IPS-11a (cell line): ENCODE measurements around the gene RECQL5.

Experiments
- H3K4me3 ChIP-seq: one replicate; pipeline ENCODE4 v1.5.1; 2013; ENCODE audit warnings: low read depth, low read length, control low read depth

The RECQL5 gene

DNA sequence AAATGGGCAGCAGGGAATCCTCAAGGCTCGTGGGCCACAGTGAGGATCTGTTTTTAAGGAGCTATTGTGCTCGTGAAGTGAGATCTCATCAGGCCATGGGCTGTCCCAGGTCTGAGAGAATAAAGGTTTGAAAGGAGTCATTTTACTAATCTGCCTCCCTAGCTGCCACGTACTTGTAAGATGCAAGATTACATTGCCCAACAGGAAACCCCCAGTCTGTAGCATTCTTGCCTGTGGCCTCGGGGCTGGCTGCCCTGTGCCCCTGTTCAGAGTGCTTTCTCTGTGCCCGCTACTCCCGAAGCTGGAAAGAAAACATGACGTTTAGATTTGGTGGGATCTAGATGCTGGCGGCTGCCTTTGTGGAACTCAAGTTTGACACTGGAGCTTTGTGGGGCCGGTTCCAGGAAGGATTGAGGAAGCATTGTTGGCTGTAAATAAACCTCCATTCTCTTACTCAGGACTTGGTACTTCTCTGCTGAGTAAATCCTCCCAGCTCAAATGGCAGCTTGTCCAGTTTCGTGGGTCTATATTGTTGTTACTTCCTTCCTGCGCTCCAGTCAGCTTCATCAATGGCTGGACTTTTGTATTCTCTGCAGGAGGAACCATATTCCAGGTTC lies 21.4 kb upstream of the RECQL5 start:
- H3K4me3 ChIP-seq = no peak overlapping the region

DNA sequence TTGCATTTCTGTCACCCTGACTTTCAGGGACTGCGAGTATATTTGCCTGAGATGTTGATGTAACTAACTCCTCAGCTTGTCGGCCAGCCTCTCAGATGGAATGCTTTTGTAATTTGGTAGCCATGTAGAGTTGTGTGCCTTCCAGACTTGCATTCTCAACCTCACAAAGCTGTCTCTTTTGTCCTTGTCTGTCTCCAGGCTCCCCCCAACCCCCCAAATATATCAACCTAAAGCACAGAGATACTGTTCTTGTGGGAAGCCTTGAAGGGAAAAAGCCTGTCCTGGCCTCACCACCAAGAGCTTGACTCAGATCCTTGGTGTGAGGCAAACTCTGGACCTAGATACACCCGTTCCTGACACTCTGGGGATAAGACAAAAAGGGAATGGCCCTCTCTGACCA lies 18.5 kb upstream of the RECQL5 start:
- H3K4me3 ChIP-seq = no peak overlapping the region

DNA sequence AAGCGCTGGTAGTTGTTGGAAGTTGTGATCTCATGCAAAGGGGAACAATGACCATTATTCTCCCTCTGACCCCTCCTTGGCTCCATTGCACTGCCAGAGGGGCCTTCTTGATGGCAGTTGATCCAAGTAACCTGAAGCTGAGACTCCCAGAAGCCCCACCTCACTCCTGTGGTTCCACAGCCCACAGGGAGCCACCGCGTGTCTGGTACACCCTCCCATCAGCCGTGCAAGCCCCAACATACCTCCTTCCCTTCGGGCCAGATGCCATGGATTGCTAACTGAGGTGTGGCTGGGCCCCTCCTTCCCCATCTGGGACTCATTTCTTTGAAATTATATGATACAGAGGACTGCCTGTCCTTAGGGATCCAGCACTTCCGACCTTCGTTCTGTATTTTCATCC lies 18.0 kb upstream of the RECQL5 start:
- no peak overlapping the region for H3K4me3 ChIP-seq

DNA sequence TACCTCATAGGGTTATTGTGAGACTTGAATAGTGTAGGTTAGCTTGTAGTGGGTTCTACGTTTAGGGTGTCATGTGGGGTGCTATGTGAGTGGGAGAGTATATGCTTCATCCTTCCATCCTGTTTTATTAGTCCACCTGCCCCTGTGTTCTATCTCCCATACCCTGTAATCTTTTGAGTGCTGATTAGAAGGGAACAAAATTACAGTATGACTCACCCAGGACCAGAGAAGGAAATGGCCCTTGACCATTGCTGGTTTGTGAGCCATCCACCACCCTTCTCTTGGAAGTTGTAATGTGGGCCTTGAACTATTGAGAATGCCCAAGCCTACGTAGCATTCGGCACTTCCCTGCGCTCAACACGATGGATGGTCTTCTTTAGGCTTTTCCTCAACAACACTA lies 17.3 kb upstream of the RECQL5 start:
- H3K4me3 ChIP-seq = no peak overlapping the region

DNA sequence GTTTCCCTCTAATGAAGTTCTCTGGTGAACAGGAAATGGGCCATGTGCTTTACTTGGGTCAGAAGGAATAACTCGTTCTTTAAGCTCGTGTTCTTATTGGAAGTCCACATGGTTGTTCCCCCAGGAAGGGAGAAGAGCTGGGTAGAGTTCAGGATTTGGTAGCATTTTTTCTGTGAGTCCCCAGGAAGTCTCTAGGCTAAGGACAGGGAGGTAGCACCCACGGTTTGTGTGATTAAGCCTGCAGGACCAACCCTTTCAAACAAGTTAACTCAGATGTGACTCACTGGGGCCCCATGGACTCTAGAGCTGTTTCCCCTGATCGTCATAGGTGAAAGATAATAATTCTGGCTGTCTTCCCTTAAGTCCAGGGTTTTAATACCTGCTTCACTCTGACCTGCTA lies 16.6 kb upstream of the RECQL5 start:
- H3K4me3 ChIP-seq = no peak overlapping the region

DNA sequence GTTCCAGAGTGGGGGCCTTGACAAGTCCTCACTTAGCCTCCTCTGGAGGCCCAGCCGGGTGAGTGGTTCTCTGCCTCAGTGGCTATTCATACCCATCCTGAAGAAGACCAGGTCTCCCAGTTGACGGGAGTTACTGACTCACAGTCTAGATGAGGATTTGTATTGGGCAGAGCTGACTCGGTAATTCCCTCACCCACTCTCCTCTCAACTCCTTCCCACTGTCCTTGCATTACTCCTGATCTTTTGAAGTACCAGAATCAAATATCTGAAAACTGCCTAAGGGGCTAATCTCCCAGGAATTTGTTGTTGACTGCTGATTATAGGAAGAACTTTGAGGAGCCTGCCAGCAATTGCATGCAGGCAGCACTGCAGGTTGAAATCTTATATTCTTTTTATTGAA lies 14.3 kb upstream of the RECQL5 start:
- no peak overlapping the region for H3K4me3 ChIP-seq

DNA sequence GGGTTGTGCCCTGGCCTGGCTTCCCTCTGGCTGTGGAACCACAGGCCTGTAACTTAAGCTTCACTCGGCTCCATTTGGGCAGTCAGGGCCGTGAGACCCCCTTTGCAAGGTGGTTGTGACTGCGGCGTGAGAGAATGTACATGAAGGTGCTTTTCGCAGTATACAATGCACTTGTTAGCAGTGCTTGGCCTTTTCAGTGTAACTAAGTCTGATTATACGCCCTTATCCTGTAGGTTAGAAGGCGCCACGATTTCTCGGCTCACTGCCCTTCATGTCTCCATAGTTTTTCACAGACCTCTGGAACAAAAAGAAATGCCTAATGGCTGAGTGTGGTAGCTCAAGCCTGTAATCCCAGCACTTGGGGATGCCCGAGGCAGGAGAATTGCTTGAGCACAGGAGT lies 13.5 kb upstream of the RECQL5 start:
- no peak overlapping the region for H3K4me3 ChIP-seq

DNA sequence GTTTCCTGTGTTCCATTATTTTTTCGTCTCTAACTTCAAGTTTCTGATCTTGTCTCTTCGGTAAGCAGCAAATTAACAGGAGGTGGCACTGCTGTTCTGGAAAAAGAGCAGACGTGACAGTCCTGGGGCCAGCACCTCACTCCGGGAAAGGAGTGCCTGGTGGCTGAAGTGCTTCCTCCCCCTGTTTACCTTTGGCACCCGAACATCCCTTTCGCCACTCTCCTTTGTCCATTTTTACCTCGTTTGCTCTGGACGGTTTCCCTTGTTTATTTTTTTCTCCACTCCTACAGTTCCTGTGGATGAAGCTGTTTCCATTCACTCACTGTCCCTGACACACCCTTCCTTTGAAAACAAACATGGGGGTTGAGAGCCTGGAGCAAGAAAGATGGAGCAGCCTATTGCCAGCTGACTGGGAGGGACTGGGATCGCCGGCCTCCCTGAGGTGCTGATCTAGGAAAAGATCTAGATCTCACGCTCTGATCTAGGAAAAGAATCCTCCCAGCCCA lies 12.8 kb upstream of the RECQL5 start:
- H3K4me3 ChIP-seq = no peak overlapping the region

DNA sequence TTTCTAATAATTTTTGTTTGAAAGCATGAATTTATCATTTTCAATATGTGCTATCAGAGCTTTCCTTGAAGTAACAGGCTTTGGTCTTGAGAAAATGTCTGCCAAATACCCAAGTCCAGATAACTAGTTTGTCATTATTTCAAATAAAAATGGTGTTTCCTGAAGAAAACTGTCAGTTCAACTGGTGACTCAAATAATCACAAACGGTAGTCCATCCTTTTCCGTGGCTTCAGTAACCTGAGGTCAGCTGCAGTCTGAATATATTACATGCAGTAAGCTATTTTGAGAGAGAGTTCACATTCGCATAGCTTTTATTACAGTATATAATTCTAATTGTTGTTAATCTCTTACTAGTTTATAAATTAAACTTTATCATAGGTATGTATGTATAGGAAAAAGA lies 9.5 kb upstream of the RECQL5 start:
- no peak overlapping the region for H3K4me3 ChIP-seq

DNA sequence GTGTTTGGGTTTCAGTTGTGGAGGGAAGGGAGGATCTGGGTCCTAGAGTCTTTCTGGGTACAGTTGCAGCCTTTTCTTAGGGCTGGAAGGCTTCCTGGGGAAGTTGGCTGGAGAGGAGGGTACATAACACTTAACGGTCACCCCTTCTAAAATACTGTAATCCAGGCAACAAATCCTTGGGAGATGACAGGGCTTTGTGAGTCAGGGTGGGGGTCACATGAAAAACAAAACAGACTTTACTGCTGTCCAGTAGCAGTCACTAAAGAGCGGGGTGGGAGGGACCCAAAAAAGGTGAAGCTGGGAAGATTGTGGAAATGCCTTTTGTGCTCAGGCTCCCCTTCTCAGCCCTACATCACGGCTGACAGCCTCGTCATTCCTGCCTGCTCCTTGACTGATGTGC lies 6.5 kb upstream of the RECQL5 start:
- no peak overlapping the region for H3K4me3 ChIP-seq

DNA sequence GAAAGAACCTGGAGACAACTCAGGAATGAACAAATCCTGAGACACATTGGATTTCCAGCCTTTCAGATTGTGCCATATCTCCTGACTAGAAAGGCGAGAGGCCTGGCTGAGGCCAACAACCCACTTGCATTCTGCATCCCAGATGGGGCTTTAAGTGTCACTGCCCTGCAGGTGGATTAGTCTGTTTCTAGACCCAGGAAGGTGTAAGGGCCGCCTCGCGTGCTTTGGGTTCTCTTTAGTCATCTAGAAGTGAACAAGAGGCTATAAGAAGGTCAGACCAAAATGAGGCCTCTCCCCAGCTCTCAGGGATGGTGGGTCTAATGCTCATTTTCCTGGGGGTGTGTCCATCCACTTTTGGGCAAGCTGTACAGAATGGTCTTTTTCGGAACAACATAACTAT lies 5.1 kb upstream of the RECQL5 start:
- H3K4me3 ChIP-seq = no peak overlapping the region

DNA sequence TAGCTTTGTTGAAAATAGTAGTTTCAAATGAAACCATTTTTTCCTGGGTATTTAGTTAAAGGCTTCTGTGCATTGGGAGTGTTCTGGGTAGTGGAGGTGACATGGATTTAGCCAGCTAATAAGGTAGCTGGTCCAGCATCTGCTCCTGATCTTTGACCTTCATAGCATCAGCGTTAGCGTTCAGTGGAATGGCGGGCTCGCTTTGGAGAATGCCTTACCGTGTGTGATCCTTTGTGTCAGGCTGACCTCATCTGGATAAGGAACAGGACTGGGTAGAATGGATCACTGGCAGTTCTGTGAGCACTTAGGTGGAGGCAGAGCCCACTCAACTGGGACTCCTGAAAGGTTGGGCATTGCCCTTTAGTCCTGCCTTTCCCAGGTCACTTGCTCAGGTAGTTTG lies 3.9 kb upstream of the RECQL5 start:
- H3K4me3 ChIP-seq = no peak overlapping the region

DNA sequence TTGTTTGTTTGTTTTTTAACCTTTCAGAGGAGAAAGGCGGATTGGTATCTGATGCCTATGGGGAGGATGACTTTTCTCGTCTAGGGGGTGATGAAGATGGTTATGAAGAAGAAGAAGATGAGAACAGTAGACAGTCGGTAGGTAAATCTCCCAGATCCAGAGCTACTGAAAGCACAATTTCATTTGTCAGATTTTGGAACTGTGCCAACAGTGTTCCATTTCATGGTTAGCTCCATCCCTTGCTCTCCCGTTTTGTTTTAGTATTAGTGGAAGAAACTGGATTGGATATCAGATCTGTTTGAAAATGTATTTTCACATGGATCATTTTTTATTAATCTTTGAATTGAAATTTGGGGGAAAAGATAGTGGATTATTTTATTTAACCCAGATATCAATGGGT lies 1.5 kb upstream of the RECQL5 start:
- no peak overlapping the region for H3K4me3 ChIP-seq

DNA sequence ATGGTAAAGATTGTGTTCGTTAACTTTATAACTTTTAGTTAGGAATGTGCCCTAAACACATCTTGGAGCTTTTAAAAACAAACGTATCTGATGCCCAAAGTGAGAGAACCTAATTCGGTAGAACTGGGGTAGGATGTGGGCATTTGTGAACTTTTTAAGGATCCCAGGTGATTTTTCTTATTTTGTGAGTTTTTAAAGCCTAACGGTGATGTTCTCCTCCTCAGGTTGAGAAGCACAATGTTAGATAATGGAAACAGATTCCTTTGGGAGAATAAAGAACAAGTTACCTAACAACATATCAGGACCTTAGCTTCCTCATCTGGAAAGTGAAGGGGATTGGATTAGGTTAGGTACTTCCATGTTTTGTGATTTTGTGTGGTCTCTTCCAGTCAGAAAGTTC lies 871 bp upstream of the RECQL5 start:
- peak overlapping the region; percentile 99 for H3K4me3 ChIP-seq

DNA sequence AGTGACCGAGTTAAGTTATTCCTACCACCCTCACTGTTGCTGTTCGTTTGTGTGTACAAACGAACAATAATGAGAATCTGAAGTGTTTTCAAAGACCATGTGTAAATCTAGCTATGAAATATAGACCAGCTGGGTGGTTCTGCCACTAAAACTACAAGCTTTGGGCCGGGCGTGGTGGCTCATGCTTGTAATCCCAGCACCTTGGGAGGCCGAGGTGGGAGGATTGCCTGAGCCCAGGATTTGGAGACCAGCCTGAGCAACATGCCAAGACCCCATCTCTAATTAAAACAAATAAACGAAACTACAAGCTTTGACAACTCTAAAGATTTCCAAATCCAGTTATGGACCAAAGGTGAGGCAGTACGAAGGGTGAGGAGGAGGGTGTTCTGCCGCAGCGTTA lies 973 bp downstream of the RECQL5 start:
- H3K4me3 ChIP-seq = peak overlapping the region; percentile 99

DNA sequence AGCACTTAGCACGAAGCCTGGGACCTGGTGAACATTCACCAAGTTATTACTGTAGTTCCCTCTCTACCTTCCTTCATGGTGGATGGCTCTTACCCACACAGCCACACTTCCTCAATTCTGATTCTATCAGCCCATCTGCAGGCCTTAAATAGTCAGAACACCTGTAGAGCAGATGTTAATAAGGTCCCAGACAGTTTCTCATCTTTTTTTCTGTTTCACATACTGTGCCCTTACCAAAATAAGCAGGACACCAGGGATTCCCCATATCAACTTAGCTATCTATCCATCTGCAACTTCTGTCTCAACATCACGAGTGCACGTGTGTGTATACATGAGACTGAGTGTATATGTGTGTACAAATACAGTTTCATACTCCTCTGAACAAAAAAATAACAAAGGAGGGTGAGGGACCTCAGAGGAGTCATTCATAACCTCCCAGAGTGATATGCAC lies 2.8 kb downstream of the RECQL5 start:
- no peak overlapping the region for H3K4me3 ChIP-seq

DNA sequence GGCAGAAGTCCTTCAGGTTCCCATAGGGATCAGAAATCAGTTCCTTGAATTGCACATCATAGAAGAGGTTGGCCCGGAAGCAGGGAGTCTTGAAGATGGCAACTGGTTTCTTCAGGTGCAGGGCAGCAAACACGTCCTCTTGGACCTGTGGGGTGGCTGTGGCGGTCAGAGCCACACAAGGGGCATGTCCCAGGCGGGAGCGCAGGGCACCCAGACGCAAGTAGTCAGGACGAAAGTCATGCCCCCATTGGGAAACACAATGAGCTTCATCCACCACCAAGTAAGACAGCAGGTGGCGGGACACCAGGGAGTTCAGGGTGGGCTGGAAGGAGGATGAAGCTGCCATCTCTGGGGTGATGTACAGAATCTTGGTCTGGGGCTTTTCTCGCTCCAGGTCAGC lies 4.4 kb downstream of the RECQL5 start:
- H3K4me3 ChIP-seq = no peak overlapping the region

DNA sequence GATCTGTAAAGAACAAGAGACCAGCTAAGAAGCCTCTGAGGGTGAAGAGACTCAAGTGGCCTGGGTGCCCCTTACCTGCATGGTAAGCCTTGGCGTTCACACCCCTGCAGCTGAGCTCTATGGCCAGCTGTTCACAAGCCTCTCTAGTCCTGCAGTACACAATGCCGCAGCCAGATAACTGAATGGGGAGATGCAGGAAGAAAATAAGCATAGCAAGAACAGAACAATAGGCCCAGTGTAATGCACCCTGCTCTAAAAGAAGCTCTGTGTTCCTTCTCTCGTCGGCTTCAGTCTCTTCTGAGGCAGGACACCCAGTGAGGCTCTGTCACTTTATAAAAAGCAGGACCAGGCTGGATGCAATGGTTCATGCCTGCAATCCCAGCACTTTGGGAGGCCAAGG lies 5.4 kb downstream of the RECQL5 start:
- H3K4me3 ChIP-seq = no peak overlapping the region

DNA sequence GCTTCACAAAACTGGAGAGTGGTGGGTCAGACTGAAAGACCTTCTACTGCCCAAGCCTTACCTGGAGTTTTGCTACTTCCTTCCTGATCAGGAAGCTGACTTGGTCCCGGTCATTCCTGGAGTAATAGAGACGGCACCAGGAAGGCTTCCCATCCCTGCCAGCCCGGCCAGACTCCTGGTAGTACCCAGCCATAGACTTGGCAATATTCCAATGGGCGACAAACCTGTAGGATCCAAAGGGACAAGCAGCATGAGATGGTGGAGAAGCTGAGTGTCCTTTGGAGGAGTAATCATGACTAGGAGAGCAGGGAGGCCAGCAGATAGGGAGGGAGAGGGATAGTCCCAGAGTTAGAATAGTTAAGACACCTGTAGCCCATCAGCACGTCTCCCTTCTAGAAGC lies 8.7 kb downstream of the RECQL5 start:
- H3K4me3 ChIP-seq = no peak overlapping the region

DNA sequence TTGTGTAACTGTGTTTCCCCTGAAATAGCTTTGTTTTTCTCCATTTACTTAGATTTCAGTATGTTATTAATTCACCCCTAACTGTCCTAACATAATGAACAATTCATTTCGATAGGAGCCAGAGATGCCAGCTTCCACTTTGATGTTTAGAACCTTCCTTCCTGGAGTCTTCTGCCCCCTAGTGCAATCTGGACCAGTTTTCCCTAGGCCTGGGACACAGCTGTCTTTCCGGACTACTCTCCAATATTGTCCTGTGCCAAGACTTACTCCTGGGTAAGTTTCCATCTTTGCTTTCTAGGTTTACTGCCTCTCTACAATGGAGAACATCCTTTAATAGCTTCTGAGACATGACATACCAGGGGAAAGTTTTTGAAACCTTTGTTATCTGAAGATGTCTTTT lies 12.8 kb downstream of the RECQL5 start:
- H3K4me3 ChIP-seq = no peak overlapping the region

DNA sequence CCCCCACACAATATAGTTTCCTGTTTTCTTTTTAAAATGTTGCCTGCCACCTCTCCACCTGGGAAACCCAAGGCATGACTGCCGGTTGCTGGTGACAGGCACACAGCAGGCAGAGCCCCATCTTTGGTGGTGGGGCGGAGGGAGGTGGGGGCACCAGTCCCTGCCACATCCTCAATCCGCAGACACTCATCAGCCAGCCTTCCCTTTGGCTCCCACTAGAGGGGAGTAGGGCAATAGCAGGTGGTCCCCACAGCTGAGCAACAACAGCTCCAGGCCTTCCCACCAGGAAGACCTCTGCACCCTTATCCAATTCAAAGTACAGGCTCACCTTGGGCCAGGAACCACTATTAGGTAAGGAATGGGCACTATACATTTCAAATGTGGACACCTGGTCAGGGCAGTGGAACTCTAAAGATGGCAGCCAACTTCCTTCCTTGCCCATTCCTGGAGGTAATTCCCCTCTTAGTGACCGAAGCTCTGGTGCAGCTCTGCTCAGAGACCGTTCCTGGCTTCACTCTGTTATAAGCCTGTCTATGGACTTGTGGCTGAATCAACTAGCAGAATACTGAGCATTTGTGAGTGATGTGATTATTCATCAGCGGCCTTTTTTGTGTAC lies 13.9 kb downstream of the RECQL5 start:
- H3K4me3 ChIP-seq = no peak overlapping the region

DNA sequence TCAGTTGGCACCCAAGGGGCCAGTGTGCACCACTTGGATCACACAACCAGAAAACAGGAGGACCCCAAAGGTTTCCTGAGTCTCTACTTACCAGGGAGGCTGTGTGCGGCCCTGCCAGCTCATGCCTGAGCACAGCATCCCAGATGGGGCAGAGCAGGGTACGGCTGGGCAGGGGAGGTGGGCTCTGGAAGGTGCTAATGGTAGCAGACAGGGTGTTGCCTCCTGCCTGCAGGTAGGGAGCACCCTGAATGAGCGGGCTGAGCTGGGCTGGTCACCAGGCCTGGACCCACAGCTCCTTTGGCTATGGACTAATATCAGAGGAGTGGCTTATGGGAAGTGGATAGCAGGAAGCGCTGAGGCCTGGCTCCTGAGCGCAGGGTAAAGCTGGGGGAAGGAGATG lies 14.6 kb downstream of the RECQL5 start:
- no peak overlapping the region for H3K4me3 ChIP-seq

DNA sequence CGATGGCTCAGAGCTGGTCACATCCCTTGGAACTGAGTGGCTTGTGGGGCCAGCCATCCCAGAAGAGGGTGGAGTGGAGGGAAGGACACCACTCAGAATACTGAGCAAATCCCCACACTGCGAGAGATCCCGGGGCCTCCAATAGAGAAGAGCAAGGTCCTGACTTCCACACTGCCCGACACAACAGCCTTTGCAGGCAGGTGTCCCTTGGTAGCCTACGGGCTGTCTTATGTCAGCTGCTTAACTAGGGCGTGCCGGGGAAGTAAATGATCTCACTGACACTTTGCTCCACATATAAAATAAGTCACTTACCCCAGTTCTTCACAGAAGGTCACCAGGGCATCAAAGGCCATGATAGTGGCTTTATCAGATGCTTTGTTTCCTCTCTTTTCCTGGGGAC lies 16.1 kb downstream of the RECQL5 start:
- H3K4me3 ChIP-seq = no peak overlapping the region
